Inflammatory macrophage (primary cell): ENCODE data around the gene MRPL50.

ENCODE experiments used
- DNase-seq, 2 donors: peaks; one replicate each; pipeline ENCODE4 v3.0.0-alpha.2; 2020 to 2022
- total RNA-seq, 18 experiments: gene quantifications; one replicate each; lab custom pipeline; 2026; ENCODE audit warnings: mixed read lengths in 6 of 18, inconsistent platforms in 2 of 18; lab: John Stamatoyannopoulos, UW

Gene MRPL50
- 8.9 to 31.5 (median 21.2) reads per million in 18 experiments for total RNA-seq

DNA sequence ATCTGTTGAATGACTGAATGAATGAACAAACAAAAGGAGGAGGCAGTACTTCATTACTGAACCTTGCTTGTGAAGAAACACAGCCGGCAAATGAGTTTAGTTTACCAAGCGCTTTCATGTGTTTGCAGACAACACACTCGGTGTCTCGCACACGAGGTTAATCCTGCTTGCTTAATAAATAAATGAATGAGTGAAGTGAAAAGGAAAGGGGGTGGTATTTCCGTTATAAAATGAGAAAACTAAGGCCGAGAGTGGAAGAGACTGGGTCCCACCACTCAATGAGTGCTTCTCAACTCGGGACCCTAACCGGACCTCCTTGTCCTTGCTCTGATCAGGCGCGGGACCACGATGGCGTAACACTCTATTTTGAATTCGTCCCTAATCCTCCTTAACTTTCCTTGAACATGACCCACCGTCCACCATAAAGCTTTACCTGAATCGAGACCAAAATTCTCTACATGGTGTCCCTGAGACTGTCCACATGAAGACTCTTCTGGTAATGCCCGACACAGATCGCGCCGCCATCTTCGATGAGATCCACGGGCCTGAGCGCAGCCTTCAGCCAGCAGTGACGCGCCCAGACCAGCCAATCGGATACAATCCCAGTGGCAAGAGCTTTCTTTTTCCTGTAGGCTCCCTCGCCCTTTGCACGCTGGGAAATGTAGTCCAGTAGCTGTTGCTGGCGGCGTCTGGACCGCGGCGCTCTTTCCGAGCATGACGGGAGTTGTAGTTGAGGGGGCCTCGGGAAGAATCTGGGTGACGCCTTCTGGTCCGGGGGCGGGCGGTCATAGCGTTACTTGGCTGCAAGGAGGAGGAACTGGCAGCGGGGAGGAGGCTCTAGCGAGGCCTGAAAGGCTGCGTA lies at the start of gene MRPL50, which contains the start of gene ZNF189:
TSS of gene MRPL50 (minus strand) at position 551 of the 862 bp plus-strand sequence. CDS start at position 525, 26 bp downstream.
TSS of gene ZNF189 (plus strand) at position 784 of the 862 bp plus-strand sequence. CDS start 306 bp downstream, outside the sequence.
- DNase-seq, result peak; percentile 99

DNA sequence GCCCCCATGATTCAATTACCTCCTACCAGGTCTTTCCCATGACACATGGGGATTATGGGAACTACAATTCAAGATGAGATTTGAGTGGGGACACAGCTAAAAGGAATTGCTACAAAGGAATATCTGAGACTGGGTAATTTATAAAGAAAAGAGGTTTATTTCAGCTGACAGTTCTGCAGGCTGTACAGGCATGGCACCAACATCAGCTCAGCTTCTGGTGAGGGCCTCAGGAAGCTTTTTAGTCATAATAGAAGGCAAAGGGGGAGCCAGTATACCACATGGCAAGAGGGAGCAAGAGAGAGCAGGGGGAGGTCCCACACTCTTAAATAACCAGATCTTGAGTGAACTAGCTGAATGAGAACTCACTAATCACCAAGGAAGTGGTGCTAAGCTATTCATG lies 48.3 kb upstream of the MRPL50 start:
- DNase-seq, result no peak

DNA sequence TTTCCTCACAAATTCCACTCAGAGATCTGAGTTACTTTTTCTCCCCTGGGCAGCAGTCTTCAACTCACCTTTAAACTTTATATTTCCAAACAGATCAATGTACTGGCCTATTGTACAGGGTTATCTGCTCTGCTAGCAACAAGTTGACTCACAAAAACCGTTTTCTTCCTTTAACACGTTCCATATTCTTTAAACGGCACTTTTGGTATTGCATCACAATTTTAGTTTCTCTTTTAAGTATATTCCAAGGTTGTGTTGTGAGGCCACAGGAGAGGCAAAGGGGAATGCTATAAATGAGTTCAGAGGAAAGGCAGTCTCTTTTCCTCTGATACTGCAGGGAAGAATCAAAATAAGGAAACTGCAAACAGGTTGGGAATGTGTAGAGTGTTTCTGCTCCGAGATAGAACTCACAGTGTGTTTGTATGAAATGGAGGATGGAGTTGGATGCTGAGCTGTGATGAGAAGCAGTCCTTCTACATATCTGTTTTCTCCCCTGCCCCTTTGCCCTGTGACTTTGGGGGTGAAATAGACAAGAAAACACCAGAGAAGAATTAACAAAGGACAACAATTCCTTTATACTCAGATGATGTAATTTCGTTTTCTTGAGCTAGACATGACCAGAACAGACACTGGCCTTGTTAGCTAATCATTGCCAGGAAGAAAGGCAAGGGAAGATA lies 47.1 kb upstream of the MRPL50 start:
- no peak for DNase-seq

DNA sequence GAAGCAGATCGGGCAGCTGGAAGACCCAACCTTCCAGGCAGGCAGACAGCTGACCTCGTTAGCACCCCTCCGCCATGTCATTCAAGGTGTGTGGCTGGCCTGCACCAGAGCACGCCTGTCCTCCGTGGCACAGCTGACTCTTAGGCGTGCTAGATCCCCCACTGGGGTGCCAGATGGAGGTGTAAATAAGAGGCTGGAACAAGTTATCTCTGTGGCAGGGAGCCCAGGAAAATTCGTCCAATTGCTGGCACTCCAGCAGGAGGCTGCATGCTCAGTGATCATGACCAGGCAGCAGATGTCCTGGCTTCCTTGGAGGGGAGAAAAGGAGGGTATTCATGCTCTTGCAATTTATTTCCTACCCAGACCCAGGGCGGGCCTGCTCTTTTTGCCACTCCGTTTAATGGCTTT lies 45.0 kb upstream of the MRPL50 start:
- no peak for DNase-seq

DNA sequence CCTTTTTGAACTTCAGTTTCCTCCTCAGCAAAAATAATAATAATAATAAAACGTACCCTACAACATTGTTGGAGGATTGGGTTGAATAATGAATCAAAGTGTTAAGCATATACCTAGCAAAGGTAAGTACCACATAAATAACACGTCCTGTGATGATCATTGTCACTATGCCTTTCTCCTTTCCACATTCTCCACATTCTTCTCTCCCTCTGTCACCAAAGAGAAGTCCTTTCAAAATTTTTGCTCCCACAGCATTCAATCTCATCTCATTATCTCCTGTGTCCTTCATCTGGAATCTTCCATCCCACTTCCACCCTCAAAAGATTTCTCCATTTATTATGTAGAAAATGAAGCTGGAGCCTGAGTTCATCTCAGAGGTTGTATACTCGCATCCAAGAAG lies 44.3 kb upstream of the MRPL50 start:
- no peak for DNase-seq

DNA sequence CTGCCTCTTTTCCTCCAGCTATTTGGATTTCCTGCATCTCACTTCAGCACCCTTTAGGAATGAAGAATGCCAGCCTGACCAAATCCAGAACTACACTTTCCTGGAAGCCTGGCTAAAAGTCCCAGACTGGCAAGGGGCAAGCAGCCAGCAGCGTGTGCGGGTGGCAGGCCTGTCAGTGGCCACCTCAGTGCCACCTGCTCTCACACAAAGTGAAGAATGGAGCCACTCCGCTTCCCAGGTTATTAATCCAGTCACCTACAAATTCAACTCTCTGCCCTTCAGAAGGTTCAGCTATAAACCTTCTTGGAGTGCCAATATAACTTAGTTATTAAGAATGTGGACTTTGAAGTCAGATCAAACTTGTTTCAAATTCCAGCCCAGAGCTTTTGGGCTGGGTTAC lies 43.9 kb upstream of the MRPL50 start:
- no peak for DNase-seq

DNA sequence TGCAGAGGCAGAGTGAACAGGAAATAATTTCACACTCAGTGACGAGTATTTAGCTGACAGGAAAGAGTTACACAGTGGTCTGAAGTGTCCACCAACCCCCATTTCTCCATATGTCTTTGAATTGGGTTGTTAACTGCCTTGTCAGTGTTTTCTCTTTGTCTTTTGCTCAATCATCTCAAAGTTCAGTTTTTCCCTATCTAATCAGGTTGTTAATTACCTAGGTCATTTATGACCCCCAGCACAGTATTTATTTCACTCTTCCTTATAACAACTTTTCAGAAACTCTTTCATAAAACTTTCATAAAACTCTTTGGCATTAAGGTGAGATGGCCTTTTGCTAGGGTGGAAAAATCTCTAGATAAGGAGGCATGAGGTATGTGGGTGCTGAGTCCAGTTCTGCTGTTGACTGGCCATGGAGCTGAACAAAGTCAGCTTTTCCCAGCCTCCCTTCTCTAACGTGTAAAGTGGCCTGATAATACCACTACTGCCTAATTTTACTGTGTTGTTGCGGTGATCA lies 42.4 kb upstream of the MRPL50 start:
- DNase-seq, result no peak

DNA sequence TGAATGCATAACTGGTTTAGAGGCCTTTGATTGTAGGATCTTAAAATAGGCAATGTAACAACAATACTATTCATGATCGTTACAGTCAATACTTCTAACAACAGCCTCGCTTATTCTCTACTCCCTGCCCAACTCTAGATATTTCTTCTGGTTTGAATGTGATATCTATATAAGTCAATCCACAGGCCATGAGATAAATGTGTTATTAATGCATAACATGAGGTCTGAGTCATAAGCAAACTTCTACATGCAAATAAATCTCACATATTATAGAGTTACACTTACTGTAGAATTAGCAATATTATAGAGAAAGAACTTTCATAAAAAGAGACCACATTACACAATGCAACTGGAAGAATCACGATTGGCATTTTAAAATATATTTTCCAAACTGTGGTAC lies 40.1 kb upstream of the MRPL50 start:
- DNase-seq, result no peak

DNA sequence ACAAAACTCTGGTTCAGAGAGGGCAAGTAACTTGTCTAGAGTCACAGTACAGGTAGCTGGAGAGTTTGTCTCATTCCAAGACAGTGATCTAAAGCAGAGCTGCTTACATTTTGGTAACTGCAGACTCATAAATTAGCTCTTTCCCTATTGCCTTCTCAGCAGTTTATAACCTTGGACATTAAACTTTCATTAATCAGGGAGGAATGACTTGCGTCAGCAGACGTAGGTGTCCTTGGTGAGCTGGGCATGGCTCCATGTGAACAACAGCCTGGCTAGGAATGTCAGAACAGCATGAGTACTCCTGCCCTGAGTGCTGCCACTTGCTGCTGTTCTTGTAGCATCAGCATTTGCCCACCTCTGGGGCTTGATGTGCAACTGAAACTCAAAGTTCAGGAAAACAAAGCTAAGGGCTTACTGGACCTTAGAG lies 39.4 kb upstream of the MRPL50 start:
- DNase-seq, result no peak

DNA sequence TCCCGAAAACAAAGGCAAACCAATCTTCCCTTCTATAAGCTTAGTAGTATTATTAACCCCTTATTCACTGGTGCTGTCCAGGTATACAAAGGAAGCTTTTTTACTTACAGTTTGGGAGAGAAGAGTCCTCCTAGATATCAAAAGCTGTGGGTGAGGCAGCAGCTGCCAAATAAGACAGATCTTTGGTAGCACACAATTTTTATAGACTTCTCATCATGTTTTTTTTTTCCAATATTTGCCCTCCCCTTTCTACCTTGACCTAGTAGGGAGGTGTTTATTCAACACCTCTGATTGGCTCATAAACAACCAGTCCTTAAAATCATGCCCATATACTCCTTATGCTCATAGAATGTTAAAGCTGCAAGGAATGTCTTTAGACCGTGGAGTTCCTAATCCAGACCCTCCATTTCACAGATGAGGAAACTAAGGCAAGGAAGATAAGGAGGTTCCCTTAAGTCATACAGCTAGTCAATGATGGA lies 37.2 kb upstream of the MRPL50 start, which contains the start of gene ALDOB:
TSS of gene ALDOB (minus strand) at position 174 of the 479 bp plus-strand sequence. CDS start 4,887 bp downstream, outside the sequence.
- DNase-seq, result no peak

DNA sequence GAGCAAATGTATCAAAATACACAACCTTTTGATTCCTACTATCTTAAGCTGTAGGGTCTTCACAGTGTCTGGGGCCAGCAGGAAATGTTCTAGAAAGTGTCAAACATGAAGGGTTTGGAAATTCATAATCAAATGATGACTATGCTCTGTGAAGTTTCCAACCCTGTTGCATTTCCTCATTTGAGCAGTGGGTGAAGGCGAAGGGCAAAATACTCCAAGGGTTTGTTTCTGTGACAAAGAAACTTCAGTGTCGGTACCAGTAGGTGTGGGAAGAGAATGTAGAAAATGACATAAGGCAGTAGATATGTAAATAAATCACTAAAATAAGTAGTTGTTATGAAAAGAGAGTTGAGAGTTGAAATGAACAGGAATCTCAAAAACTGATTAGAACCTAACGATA lies 36.6 kb upstream of the MRPL50 start:
- no peak for DNase-seq

DNA sequence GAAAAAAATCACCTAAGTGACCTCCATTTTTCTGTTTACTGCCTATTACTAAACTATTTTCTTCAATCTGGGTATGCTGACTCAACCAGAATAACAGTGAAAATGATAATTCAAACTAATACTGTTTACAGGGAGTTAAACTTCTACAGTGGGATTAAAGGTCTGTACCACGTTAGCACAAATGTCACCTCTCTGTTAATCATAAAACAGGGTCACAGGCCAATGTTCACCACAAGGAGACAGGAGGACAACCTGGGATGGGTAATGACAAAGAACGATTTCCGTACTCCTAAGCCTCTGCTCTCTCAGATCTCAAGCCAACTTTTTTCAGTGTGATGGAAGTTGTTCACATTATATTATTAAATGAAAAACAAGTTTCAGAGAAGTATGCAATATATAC lies 34.8 kb upstream of the MRPL50 start:
- DNase-seq, result no peak

DNA sequence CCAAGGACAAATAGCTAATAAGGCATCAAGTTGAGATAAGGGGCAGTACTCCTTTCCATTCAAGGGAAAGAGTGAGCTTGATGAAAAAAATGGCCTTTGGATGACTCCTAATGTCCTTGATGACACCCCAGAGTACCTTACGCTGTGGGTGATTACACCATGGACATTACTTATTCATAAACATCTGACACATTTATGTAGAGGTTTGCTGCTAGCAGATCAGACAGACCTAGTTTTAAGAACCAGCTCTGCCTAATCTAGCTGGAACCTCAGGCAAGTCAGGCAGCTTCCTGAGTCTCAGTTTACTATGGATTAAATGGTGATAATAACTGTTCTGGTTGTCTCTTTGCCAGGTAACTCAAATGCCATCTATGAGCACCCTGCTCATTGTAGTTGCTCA lies 34.3 kb upstream of the MRPL50 start:
- no peak for DNase-seq

DNA sequence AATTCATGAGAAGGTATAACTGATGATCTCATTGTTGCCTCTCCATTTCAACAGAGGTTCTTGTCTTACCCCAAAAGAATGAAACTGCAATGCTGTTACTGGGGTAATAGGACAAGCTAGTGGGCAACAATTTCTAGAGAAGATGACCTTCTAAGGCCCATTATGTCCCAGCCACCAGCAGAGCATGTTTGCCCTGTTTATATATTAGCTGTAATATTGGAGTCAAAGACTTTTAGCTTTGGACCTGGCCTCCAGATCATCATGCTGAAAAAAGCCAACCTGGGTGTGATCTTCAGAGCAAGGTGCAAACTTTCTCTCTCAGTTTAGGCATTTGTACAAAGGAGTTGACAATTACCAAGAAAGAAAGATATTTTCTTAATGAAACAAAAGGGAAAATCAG lies 33.8 kb upstream of the MRPL50 start:
- DNase-seq, result no peak

DNA sequence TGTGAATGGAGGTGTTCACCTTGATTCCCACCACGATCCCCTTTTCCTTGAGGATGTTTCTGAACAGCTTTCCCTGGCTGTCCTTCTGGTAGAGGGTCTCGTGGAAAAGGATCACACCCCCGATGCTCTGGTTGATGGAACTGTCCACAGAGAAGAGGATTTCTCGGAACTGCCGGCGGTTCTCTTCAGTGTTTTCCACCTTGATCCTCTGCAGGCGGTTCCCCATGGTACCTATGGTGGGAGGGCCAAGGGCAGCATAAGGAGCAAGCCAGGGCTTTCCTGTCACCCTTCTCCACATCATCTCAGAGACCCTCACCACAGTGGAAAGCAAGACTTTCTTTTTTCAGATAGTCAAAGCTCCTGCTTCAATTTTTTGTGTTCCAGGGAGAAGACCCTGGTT lies 31.3 kb upstream of the MRPL50 start:
- no peak for DNase-seq

DNA sequence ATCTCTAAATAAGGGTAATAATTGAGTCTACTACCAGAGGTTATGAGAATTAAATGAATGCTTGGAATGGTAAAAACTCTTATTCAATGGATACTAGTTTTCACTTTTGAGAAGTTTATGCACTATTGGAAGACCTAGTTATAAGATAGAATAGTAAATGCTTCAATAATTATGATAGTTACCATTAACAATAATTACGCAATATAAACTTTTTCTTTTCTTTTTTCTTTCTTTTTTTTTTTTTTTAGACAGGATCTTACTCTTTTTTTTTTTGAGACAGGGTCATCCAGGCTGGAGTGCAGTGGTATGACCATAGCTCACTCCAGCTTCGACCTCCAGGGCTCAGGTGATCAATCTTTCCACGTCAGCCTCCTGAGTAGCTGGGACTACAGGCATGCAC lies 30.5 kb upstream of the MRPL50 start:
- no peak for DNase-seq

DNA sequence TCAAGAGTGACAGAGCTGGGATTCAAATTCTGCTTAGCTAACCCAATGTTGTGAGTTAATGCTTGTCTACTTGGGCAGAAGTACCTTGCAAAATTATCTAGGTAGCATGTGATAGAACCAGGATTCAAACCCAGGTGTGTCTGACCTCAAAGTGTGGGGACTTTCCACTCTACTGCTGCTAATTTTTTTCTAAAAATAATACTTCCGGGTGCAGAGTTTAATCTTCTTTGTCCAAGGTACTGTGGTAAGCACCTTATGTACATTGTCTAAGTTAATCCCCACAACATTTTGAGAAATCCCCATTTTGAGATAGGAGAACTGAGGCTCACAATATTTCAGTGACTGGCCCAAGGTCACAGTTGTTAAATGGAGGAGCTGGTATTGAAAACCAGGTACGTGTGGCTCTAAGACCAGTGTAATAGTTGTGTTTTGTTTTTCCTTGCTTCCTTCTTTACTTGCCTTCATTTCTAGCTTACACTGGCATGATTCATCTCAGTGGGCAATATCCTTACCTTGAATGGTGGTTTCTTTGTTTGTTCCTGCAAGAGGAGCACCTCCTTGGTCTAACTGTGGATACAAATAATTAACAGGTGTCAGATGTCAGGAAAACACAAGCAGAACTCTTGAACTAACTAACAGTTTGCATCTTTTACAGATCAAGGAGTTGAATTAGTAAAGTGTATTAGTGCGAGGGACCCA lies 29.7 kb upstream of the MRPL50 start:
- DNase-seq, result no peak

DNA sequence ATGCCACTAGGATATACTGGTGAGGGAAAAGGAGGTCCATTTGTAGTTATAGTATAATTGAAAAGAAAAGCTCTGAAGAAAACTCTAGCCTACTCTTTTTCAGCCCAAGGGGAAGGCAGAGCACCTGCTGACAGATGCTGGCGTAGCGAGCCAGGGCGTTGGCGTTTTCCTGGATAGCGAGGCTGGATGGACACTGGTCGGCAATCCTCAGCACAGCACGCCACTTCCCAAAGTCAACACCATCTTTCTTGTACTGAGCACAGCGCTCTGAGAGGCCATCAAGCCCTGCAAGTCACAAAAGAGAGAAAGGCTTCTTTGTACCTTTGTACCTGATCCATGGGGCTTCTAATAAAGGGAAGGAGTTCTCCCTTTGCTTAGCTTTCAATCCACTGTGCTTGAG lies 28.9 kb upstream of the MRPL50 start:
- DNase-seq, result no peak

DNA sequence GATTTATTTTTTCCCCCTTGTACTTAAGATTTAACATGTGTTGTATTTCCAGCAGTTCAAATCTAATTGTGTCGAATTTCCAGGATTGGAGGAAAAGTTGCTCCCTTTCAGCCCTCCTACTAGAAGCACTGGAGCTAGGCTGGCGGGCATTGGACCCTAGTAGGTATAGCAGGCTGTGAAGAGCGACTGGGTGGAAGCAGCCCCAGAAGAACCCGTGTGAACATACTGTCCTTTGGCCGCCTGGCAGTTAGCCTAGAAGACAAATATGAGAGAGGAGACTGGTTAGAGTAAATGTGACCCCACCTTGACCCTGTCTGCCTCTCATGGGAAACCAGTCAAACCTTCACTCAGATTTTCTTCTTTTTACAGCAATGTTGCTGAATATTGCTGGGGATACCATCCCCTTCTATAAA lies 23.2 kb upstream of the MRPL50 start:
- DNase-seq, result no peak

DNA sequence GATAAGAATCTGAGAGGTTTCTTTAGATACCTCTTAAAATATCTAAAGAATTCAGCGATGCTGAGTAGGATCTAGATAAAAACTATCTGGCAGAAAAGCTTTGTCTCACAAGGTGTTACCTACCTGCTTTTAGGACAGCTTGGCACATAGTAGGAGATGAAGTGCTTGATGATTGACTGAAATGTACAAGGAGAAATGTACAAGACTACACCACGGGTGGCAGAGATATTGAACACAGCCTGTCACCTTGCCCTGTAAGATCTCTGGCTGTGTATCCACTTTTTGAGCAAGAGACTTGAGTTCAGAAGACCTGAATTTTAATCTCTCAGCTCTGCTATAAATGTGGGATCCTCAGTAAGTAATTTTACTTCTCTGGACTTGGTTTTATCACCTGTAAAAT lies 21.4 kb upstream of the MRPL50 start:
- DNase-seq, result no peak

DNA sequence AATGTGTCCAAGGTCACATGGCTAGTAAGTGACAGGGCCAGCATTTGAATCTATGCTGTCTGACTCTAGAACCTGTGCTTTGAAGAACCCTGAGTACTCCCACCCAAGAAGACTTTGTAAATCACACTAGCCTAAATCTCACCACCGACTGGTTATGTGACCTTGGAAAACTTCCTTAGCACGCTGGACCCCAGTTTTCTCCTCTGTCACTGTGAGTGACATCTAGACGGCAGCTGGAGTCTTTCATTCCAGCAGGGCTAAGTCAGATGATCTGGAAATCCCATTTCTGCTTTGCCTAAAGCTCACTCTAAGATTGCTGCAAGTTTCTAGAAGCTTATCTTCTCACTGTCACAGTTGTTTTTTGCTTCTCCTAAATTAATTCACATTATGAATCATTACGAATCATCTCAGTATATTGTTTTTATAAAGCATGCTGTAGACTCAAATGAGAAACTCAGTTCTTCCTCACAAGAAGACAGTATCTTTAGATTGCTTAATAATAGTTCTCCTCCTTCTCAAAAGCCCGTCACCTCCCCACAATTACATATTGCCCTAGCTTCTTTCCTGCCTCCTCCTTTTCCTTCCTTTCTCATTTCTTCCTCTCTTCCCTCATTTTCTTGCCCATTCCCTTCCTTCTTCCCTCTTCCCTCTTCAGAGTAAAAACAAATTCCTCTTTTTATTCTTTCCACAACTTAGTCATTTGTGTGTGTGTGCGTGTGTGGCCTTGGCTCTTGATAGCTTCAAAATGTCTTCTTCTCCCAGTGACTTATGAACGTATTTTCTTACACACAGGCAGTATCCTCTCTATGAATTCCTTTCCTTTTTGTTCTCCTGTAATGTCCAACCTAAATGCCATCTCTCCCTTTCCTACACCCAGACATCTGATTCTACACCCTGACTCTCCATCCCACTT lies 20.4 kb upstream of the MRPL50 start:
- no peak for DNase-seq

DNA sequence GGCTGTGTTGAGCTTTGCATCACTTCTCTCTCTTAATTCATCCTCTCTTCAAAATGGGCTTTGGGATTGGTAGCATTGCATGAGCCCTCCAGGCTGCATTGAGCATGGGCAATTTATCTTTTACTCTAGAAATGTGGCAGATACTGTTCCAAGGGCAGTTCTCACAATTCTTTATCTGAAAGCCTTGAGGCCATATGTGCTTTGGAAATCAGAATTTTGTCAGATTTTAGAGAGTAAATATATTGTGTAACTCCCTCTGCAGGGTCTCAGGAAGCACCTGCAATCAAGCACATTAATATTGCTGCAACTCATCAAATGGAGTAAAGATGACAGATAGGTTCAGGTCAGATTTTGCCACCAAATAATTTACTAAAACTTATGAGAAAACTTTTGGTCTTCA lies 19.6 kb upstream of the MRPL50 start:
- no peak for DNase-seq
